ENCODE measurements around the gene BABAM1. TPM values are rescaled to one million over a fixed set of nuclear protein-coding genes. Genes with fewer than 3 reads are reported as not detected.
"Not testable (repeated sequence)": the region's sequence is repeated elsewhere in the genome, so short reads cannot be mapped to it uniquely, and the experiment has no call there.

The BABAM1 gene
- total RNA-seq, 2 experiments from 2014 or later, result 98.5 to 100 TPM

DNA sequence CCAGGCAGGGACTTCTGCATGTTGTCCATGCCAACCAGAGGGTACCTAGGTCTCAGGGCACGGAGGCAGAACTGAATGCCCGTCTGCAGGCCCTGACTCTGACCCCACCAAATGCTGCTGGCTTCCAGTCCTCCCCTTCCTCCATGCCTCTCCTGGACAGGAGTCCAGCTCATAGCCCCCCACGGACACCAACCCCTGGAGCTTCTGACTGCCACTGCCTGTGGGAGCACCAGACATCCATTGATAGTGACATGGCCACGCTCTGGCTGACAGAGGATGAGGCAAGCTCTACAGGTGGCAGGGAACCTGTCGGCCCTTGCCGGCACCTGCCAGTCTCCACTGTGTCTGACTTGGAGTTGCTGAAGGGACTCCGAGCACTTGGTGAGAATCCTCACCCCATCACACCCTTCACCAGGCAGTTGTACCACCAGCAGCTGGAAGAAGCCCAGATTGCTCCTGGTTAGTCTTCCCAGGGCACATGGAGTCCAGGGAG, 16.3 kb downstream of the BABAM1 start:
- Mint-ChIP-seq H3K4me1 (peaks cover 14% of the 10 kb centered on the region), H3K36me3 (ENCODE audit: low read depth) (peaks cover 10% of the 10 kb centered on the region), H3K27ac (no peak overlapping the region), H3K27me3 (no peaks in the 10 kb centered on the region), H3K4me3 (peak overlapping the region; percentile 40), H3K9me3 (no peaks in the 10 kb centered on the region)
- ChIA-PET POLR2A (interaction anchor here (1.3 kb wide), 1 partner anchor 69 kb away, joined by 3 read pairs; the partner anchor contains the start of gene USE1), CTCF (interaction anchor here (0.8 to 5.4 kb wide), 7 partner anchors 8 to 215 kb away, joined by 3 to 64 read pairs (median 7); partner anchors contain the start of genes BABAM1, DDA1 and USHBP1)
- DNase-seq, result no peak

DNA sequence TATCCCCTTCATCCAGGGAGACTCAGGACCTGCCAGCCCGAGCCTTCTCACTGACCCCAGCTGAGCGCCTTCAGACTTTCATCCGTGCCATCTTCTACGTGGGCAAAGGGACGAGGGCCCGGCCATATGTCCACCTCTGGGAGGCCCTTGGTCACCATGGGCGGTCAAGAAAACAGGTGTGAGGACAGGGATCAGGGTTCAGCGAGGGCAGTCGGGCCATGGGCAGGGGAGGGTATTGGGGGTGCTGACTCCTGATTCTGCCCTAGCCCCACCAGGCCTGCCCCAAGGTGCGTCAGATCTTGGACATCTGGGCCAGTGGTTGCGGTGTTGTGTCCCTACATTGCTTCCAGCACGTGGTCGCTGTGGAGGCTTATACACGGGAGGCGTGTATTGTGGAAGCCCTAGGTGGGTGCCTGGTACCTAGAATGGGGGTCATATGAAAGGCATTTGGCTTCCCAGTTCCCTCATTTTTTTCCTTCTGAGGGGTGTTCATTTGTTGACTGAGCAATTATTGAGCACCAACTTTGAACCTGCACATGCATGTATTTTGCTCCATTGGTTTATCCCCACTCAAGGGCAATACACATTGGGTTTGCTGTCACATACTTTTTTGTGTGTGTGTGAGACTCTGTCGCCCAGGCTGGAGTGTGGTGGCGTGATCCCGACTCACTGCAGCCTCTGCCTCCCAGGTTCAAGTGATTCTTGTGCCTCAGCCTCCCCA, 18.3 kb downstream of the BABAM1 start:
- ChIA-PET CTCF (interaction anchor here (0.8 kb wide), 1 partner anchor 234 kb away, joined by 3 read pairs; no protein-coding TSS in a partner anchor), POLR2A (no interaction called here)
- Mint-ChIP-seq H3K4me1 (peaks cover 12% of the 10 kb centered on the region), H3K9me3 (no peaks in the 10 kb centered on the region), H3K27me3 (peaks cover 3% of the 10 kb centered on the region), H3K27ac (no peak overlapping the region), H3K36me3 (ENCODE audit: low read depth) (peaks cover 10% of the 10 kb centered on the region), H3K4me3 (no peak overlapping the region)
- DNase-seq, result no peak

DNA sequence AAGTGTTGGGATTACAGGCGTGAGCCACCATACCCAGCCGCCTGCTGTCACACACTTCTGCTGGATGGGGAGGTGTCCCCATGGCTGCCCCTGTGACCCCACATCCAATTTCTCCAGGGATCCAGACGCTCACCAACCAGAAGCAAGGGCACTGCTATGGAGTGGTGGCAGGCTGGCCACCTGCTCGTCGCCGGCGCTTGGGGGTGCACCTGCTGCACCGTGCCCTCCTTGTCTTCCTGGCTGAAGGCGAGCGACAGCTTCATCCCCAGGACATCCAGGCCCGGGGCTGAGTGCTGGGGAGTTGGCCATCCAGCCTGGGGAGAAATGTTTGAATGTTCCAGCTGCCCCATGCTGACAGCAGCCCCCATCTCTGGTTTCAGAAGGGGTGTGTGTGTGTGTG, 19.0 kb downstream of the BABAM1 start:
- Mint-ChIP-seq H3K36me3 (ENCODE audit: low read depth) (peaks cover 10% of the 10 kb centered on the region), H3K27ac (no peak overlapping the region), H3K9me3 (no peaks in the 10 kb centered on the region), H3K27me3 (peaks cover 3% of the 10 kb centered on the region), H3K4me1 (peaks cover 10% of the 10 kb centered on the region), H3K4me3 (no peak overlapping the region)
- ChIA-PET POLR2A (no interaction called here), CTCF (no interaction called here)
- DNase-seq, result no peak

DNA sequence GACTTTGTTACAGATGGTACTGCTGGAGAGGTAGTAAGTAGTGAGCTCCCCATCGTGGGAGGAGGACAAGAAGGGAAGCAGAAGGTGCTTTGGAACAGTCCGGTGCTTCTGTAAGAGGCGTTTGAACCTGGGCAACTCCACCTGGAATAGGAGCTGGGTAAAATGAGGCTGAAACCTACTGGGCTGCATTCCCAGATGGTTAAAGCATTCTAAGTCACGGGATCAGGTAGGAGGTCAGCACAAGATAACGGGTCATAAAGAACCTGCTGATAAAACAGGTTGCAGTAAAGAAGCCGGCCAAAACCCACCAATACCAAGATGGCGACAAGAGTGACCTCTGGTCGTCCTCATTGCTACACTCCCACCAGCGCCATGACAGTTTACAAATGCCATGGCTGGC, 19.5 kb downstream of the BABAM1 start:
- CTCF ChIA-PET, result no interaction called here
- no peak for DNase-seq
- H3K36me3 Mint-ChIP-seq (ENCODE audit: low read depth), result peaks cover 10% of the 10 kb centered on the region
- no peaks in the 10 kb centered on the region for H3K9me3 Mint-ChIP-seq
- POLR2A ChIA-PET, result no interaction called here
- H3K4me3 Mint-ChIP-seq, result no peak overlapping the region
- peaks cover 3% of the 10 kb centered on the region for H3K27me3 Mint-ChIP-seq
- H3K4me1 Mint-ChIP-seq, result peaks cover 9% of the 10 kb centered on the region
- no peak overlapping the region for H3K27ac Mint-ChIP-seq

DNA sequence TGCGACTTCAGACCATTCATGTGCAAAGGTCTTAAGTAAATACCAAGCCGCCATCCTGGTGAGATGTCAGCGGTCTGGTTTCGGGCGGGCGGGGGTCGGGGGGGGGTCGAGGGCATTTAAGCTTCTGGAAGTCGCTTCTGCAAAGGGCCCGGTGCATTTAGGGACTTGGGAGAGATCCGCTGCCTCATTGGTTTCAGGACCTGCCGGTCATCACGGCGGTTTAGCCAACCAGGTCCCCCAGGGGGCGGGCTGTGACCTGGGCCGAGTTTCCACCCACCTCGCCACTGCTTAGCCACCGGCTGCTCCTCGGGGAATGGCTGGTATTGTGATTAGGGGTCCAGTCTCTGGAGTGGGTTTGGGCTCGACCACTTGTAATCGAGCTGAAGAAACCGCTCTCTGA, 22.2 kb downstream of the BABAM1 start:
- Mint-ChIP-seq H3K27me3 (peaks cover 3% of the 10 kb centered on the region), H3K36me3 (ENCODE audit: low read depth) (peaks cover 2% of the 10 kb centered on the region), H3K4me1 (peaks cover 12% of the 10 kb centered on the region), H3K4me3 (no peak overlapping the region), H3K27ac (no peak overlapping the region), H3K9me3 (no peaks in the 10 kb centered on the region)
- ChIA-PET POLR2A (interaction anchor here (1.2 to 2.9 kb wide), 2 partner anchors 9 to 22 kb away, joined by 3 to 8 read pairs; partner anchors contain the start of genes ANKLE1 and BABAM1), CTCF (interaction anchor here (2.2 kb wide), 1 partner anchor 16 kb away, joined by 5 read pairs; the partner anchor contains the start of gene MRPL34)
- DNase-seq, result peak; percentile 55

DNA sequence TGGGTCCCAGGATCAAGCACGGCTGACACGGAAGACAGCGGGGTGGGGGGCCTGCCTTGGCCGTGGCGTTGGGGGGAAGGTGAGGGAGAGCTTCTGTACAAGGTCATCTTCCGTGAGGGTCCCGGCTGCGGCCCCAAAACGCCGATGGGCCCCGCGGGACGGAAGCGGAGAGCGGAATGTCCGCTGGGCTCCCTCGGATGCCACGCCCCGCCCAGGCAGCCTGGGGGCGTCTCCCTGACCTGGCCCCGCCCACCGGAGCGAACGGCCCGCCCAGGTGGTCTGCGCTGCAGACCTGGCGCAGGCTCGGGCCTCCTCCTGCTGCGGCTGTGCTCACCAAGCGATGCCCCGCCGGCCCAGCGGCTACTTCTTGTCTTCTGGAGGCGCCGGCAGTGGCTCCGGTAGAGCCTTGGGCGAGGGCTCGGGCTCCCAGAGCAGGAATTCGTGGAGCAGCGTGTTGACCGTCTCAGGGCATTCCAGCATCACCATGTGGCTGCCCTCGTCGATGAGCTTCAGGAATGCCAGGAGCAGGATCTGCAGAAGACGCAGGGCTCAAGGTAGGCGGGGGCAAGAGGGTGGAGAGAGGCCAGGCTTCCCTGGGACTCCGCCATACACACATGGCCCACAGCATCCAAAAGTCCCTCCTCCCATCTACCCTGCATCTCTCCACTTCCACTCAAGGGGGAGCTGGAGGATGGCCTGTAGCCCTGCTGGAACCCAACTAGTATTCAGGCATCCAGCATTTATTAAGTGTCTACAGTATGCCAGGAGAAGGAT, 25.2 kb downstream of the BABAM1 start:
- Mint-ChIP-seq H3K4me1 (peaks cover 15% of the 10 kb centered on the region), H3K36me3 (ENCODE audit: low read depth) (peaks cover 2% of the 10 kb centered on the region), H3K27me3 (peaks cover 3% of the 10 kb centered on the region), H3K9me3 (no peaks in the 10 kb centered on the region), H3K4me3 (peak overlapping the region; percentile 83), H3K27ac (peak overlapping the region; percentile 40)
- ChIA-PET POLR2A (interaction anchor here (0.8 to 2.9 kb wide), 8 partner anchors 11 to 96 kb away, joined by 3 to 13 read pairs (median 4); partner anchors contain the start of genes ABHD8, ANKLE1 and DDA1), CTCF (interaction anchor here (0.6 to 2.6 kb wide), 22 partner anchors 9 to 127 kb away, joined by 3 to 15 read pairs (median 4); partner anchors contain the start of genes ABHD8, ANKLE1, ANO8 and BABAM1)
- peak; percentile 82 for DNase-seq

DNA sequence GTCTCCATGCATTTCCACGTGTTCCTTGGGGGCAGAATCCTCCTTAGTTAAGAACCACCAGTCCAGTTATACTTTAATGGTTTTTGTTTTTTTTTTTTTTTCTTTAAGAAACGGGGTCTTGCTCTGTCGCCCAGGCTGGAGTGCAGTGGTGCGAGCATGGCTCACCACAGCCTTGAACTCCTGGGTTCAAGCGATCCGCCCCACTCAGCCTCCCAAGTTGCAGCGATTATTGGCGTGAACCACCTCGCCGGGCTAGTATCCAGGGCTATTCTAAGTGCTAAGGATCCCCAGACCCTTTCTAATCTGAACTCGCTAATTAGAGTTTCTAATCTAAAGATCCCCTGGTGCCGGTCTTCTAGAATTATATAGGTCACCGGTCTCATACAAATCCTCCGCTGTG, 26.4 kb downstream of the BABAM1 start:
- ChIA-PET CTCF (interaction anchor here (0.8 to 1.8 kb wide), 12 partner anchors 10 to 126 kb away, joined by 3 to 11 read pairs (median 6); partner anchors contain the start of genes ABHD8, ANO8, BABAM1 and MRPL34), POLR2A (interaction anchor here (2.0 to 2.9 kb wide), 2 partner anchors 10 to 13 kb away, joined by 5 to 13 read pairs; partner anchors contain the start of gene ABHD8)
- peaks cover 3% of the 10 kb centered on the region for H3K27me3 Mint-ChIP-seq
- H3K4me3 Mint-ChIP-seq, result no peak overlapping the region
- no peak for DNase-seq
- H3K36me3 Mint-ChIP-seq (ENCODE audit: low read depth), result peaks cover 7% of the 10 kb centered on the region
- H3K9me3 Mint-ChIP-seq, result no peaks in the 10 kb centered on the region
- H3K27ac Mint-ChIP-seq, result no peak overlapping the region
- peaks cover 15% of the 10 kb centered on the region for H3K4me1 Mint-ChIP-seq

DNA sequence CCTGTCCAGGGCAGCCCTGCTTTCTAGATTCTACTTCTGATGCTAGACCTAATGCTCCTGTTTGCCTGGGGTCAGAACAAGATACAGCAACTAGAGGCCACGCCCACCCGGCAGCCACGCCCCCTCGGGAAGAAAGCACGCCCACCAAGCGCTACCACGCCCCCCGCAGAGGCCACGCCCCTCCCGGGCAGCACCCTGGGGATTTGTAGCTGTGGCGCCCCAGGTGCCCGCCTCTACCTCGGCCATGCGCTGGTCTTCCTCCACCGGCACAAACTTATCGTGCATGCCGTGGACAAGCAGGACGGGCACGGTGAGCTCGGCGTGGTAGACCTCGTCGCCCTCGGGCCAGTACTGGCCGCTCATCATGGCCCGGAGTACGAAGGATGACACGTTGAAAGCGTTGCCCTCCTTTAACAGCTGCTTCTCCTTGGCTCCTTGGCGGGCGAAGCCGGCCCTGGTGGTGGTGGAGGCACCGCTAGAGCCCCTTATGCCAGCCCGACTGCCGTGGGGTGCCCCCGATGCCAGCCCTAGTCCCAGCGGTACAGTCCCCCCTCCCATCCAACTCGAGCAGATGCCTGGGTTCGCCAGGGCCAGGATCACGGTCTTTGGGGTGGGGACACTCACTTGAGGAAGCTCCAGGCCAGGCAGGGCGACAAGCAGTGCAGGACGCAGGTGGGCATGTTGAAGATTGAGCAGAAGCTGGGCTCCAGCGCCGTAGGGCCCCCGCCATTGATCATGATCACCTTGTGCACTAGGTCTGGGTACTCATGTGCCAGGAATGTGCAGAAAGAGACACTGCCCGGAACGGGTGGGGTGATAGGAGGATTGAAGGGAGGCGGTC, 27.0 kb downstream of the BABAM1 start:
- CTCF ChIA-PET, result interaction anchor here (1.1 kb wide), 1 partner anchor 92 kb away, joined by 5 read pairs; no protein-coding TSS in a partner anchor
- peaks cover 15% of the 10 kb centered on the region for H3K4me1 Mint-ChIP-seq
- peaks cover 3% of the 10 kb centered on the region for H3K27me3 Mint-ChIP-seq
- H3K36me3 Mint-ChIP-seq (ENCODE audit: low read depth), result peaks cover 7% of the 10 kb centered on the region
- H3K4me3 Mint-ChIP-seq, result no peak overlapping the region
- no peaks in the 10 kb centered on the region for H3K9me3 Mint-ChIP-seq
- H3K27ac Mint-ChIP-seq, result no peak overlapping the region
- DNase-seq, result peak; percentile 66
- POLR2A ChIA-PET, result interaction anchor here (1.1 to 2.9 kb wide), 2 partner anchors 10 to 215 kb away, joined by 3 to 13 read pairs; partner anchors contain the start of gene ABHD8

DNA sequence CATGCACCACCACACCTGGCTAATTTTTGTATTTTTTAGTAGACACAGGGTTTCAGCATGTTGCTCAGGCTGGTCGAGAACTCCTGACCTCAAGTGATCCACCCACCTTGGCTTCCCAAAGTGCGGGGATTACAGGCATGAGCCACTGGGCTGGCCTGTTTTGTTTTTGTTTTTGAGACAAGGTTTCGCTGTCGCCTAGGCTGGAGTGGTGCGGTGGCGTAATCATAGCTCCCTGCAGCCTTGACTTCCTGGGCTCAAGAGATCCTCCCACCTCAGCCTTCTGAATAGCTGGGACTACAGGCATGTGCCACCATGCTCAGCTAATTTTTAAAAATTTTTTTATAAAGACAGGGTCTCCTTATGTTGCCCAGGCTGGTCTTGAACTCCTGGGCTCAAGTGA, 28.3 kb downstream of the BABAM1 start:
- POLR2A ChIA-PET; H3K27ac Mint-ChIP-seq; H3K36me3 Mint-ChIP-seq (ENCODE audit: low read depth); H3K4me3 Mint-ChIP-seq; DNase-seq; H3K27me3 Mint-ChIP-seq; H3K9me3 Mint-ChIP-seq: not testable (repeated sequence)
- CTCF ChIA-PET, result interaction anchor here (0.6 kb wide), 2 partner anchors 10 to 15 kb away, joined by 4 to 5 read pairs; no protein-coding TSS in a partner anchor
- peaks cover 15% of the 10 kb centered on the region for H3K4me1 Mint-ChIP-seq

DNA sequence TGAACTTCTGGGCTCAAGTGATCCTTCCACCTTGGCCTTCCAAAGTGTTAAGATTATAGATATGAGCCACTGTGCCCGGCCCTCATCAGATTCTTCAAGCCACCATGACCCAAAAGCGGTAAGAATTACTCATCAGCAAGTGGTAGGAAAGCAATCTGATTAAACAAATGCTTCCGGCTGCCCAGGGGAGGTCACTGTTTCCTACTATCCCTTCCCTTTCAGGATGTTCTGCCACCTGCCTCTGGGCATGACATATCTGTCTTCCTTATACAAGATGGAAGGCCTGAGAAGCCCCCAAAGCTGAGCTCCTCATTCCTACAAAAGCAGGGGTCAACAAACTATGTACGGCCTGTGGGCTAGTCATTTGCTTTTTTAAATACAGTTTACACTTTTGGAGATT, 29.0 kb downstream of the BABAM1 start:
- no peaks in the 10 kb centered on the region for H3K27me3 Mint-ChIP-seq
- no peaks in the 10 kb centered on the region for H3K9me3 Mint-ChIP-seq
- no peak overlapping the region for H3K4me3 Mint-ChIP-seq
- peaks cover 7% of the 10 kb centered on the region for H3K36me3 Mint-ChIP-seq (ENCODE audit: low read depth)
- CTCF ChIA-PET, result interaction anchor here (0.6 kb wide), 2 partner anchors 9 to 16 kb away, joined by 4 to 5 read pairs; no protein-coding TSS in a partner anchor
- POLR2A ChIA-PET, result no interaction called here
- no peak overlapping the region for H3K27ac Mint-ChIP-seq
- DNase-seq, result no peak
- H3K4me1 Mint-ChIP-seq, result peaks cover 15% of the 10 kb centered on the region

DNA sequence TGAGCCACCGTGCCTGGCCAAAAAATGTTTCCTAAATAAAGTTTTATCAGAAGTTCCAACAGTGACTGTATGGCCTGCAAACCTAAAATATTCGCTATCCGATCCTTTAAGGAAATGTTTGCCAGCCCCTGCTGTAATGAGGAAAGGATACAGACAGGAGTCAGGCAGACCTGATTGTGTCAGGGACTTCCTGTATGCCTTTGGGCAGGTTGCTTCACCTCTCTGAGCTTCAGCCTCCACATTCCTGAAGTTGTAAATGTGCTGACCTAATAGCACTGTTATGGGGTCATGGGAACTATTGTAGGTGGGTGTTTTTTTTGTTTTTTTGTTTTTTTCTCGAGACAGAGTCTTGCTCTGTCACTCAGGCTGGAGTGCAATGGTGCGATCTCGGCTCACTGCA, 29.7 kb downstream of the BABAM1 start:
- POLR2A ChIA-PET, result no interaction called here
- Mint-ChIP-seq H3K4me3 (no peak overlapping the region), H3K27me3 (no peaks in the 10 kb centered on the region), H3K36me3 (ENCODE audit: low read depth) (peaks cover 7% of the 10 kb centered on the region), H3K9me3 (no peaks in the 10 kb centered on the region), H3K4me1 (peaks cover 13% of the 10 kb centered on the region), H3K27ac (no peak overlapping the region)
- DNase-seq, result no peak
- CTCF ChIA-PET, result interaction anchor here (0.7 kb wide), 1 partner anchor 169 kb away, joined by 3 read pairs; no protein-coding TSS in a partner anchor
